RKO (cell line): ENCODE results near the gene JMY.

ENCODE experiments used
- DNase-seq: peaks from one replicate; pipeline ENCODE4 v3.0.0-alpha.2; 2016; ENCODE audit warnings: low spot score

The JMY gene, protein sequence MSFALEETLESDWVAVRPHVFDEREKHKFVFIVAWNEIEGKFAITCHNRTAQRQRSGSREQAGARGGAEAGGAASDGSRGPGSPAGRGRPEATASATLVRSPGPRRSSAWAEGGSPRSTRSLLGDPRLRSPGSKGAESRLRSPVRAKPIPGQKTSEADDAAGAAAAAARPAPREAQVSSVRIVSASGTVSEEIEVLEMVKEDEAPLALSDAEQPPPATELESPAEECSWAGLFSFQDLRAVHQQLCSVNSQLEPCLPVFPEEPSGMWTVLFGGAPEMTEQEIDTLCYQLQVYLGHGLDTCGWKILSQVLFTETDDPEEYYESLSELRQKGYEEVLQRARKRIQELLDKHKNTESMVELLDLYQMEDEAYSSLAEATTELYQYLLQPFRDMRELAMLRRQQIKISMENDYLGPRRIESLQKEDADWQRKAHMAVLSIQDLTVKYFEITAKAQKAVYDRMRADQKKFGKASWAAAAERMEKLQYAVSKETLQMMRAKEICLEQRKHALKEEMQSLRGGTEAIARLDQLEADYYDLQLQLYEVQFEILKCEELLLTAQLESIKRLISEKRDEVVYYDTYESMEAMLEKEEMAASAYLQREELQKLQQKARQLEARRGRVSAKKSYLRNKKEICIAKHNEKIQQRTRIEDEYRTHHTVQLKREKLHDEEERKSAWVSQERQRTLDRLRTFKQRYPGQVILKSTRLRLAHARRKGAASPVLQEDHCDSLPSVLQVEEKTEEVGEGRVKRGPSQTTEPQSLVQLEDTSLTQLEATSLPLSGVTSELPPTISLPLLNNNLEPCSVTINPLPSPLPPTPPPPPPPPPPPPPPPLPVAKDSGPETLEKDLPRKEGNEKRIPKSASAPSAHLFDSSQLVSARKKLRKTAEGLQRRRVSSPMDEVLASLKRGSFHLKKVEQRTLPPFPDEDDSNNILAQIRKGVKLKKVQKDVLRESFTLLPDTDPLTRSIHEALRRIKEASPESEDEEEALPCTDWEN

DNA sequence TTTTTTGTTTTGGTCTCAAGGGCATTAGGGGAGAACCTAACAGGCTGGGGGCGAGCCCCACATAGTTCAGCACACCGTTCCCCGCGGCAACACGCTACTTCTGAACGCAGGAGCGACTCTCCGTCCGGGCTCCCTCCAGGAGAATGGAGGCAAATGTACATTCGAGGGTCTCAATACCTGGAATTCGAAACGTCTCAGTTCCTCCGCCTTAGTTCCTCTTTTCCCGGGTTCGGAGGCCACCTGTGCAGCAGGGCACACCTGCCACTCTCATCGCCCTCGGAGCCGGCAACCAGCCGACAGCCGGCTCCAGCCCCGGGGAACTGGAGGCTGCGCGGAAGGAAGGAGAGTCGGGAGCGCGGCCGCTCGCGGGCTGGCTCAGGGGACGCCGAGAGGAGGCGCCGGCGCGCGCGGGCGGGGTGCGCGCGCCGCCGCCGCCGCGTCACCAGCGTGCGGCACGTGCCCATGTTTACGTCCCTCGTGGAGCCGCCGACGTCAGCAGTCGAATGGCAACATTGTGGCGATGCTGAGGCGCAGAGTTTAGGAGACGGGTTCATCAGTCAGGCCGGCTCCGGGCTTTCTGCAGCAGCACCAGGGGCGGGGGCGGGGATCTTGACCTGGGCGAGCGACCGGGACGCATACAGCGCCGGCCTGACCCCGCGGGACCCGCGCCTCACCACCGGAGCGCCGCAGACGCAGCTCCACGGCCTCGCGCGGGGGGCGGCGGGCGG lies at the start of gene JMY:
JMY (plus strand) TSS at position 498 of the 728 bp plus-strand sequence. CDS start 520 bp downstream, outside the sequence.
- DNase-seq, result peak; percentile 90

GRCh38 chr5:79186455-79186854 lies 49.5 kb upstream of the JMY start:
- no peak for DNase-seq

- no peak for DNase-seq
Observed at GRCh38 chr5:79189439-79190234, 46.3 kb upstream of the JMY start.

DNA sequence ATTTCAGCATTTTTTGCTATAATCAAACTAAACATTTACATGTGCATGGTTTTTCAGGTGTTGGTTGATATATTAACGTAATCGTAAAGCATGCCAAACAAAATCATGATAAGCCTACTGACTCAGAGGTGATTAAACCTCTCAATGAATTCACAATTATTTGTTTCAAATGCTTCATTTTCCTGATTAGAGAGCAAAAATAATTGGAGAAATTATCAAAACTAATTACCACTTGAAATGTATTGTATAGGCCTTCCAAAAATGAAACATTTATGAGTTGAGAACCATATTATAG lies 45.7 kb upstream of the JMY start:
- no peak for DNase-seq

- no peak for DNase-seq
Observed at GRCh38 chr5:79191457-79191856, 44.5 kb upstream of the JMY start.

DNA sequence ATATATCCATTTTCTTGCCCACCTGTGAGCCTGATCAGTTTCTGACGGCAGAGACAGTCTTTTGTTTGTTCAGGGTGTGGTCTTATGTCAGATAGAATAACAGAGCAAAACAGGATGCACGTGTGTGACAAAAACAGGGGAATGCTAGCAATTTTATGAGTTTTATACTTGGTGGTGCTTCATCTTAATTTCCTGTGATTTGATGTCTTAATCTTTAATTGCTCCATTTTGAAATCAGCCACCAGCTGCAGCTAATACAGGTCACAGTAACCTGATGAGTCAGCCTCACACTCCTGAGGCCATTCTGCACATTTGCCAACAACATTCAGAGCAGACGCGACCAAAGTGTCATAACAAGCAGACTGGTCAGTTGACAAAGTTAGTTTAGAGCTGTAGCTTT lies 42.3 kb upstream of the JMY start:
- peak; percentile 13 for DNase-seq

- peak; percentile 55 for DNase-seq
Observed at GRCh38 chr5:79200573-79201183, 35.3 kb upstream of the JMY start.

GRCh38 chr5:79201206-79201605 lies 34.7 kb upstream of the JMY start:
- no peak for DNase-seq

GRCh38 chr5:79202076-79202475 lies 33.9 kb upstream of the JMY start:
- DNase-seq, result peak; percentile 40

- no peak for DNase-seq
Observed at GRCh38 chr5:79205965-79206364, 30.0 kb upstream of the JMY start.

DNA sequence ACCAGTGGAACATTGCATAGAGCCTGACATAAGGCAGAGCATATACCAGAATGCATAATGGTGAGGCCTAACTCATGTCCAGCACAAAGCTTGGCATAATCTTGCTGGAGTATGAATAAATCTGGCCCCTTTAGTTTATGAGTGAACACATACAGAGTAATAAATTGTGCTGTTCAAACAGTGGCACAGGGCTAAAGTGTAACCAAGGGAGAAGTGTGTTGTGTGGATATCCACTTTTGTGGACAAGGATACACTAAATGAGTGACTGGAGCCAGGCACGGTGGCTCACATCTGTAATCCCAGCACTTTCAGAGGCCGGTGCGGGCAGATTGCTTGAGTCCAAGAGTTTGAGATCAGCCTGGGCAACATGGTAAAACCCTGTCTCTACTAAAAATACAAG lies 29.4 kb upstream of the JMY start:
- no peak for DNase-seq

- no peak for DNase-seq
Observed at GRCh38 chr5:79209505-79209904, 26.4 kb upstream of the JMY start.

DNA sequence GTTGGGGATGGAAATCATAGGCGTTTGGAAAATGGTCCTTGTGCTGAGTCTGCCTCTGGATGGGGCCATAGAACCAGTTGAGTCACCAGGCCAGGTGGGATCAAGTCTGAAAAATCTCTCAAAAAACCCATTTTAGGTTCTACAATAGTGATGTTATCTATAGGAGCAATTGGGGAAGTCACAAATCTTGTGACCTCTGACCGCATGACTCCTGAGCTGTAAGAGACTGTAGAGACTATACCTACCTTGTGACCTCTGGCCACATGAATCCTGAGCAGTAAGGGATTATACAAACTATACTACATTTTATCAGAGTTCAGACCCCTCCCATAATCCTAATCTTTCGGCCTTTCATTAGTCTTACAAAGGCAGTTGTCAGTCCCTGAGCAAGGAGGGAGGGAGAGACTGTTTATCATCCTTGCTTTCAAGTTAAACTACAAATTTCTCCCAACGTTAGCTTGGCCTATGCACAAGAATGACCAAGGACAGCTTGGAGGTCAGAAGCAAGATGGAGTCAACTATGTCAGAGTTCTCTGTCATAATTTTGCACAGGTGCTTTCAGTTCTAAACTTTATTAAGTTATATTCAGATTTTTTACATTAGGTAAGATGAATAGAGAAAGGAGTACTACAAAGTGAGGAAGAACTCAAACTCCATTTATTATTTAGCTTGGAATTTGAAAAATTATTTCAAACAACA lies 11.5 kb upstream of the JMY start:
- no peak for DNase-seq

GRCh38 chr5:79225026-79225425 lies 10.9 kb upstream of the JMY start:
- DNase-seq, result no peak

DNA sequence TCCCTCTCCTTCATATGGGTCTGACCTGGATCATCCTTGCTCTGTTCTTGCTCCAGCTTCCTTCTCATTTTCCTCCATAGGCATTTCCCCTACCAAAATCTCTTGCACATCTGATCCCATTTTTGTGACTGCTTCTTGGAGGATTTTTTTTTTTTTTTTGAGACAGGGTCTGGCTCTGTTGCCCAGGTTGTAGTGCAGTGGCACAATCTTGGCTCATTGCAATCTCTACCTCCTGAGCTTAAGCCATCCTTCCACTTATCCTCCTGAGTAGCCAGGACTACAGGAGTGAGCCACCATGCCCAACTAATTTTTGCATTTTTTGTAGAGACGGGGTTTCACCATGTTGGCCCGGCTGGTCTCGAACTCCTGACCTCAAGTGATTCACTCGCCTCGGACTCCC lies 10.5 kb upstream of the JMY start:
- DNase-seq, result no peak

GRCh38 chr5:79227484-79228025 lies 8.4 kb upstream of the JMY start:
- DNase-seq, result no peak

GRCh38 chr5:79229357-79230174 lies 6.4 kb upstream of the JMY start:
- DNase-seq, result peak; percentile 51

DNA sequence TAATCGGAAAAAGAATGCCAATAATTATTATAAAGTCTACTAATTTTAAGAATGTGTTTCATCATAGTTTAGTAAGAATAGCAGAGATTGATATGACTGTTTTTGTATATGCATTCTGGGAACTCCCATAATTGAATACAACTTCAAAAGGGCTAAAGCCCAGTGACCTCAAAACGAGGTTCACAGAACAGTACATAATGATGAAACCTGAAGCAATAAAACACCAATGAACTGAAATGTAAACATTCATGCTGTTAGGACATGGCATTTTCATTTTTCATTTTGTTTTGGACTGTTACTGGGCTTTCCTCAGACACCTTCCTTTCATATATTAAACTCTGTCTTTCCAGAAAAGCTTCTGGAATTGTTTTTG lies 684 bp upstream of the JMY start:
- DNase-seq, result peak; percentile 50

GRCh38 chr5:79236362-79236969 lies 535 bp downstream of the JMY start:
- peak; percentile 9 for DNase-seq
